GM23338 (cell line): ENCODE measurements around the gene NEK6. TPM values are rescaled to one million over a fixed set of nuclear protein-coding genes. Genes with fewer than 3 reads are reported as not detected.

Experiments
- ATAC-seq: fragments of 200-7000 bp; cut with Tn5 transposase; 3 replicates; pipeline ENCODE4 v1.9.1; 2020
- DNase-seq: peaks from one replicate; pipeline ENCODE4 v3.0.0-alpha.2; 2015; ENCODE audit warnings: low spot score
- H2AFZ ChIP-seq: fragments of 200-600 bp; sonication (generic); 2 replicates; pipeline ENCODE4 v1.8.0; 2016; ENCODE audit warnings: antibody characterized with exemption, mild to moderate bottlenecking, moderate library complexity
- H3F3A ChIP-seq: fragments of 200-600 bp; sonication (generic); replicated peaks from 2 replicates; pipeline ENCODE4 v1.8.0; 2017; ENCODE audit warnings: antibody characterized with exemption, mixed run types, low read depth
- H3K27ac ChIP-seq: fragments of 200-600 bp; sonication (generic); 2 replicates; pipeline ENCODE4 v1.6.1; 2016; ENCODE audit warnings: low read depth
- H3K27me3 ChIP-seq: fragments of 200-600 bp; sonication (generic); 2 replicates; pipeline ENCODE4 v1.8.0; 2016; ENCODE audit warnings: mild to moderate bottlenecking, mixed run types, moderate library complexity; ENCODE audit not compliant: insufficient read depth
- H3K36me3 ChIP-seq: fragments of 200-600 bp; sonication (generic); 2 replicates; pipeline ENCODE4 v1.8.0; 2016; ENCODE audit warnings: mild to moderate bottlenecking; ENCODE audit not compliant: insufficient read depth
- H3K4me1 ChIP-seq: fragments of 200-600 bp; sonication (generic); 2 replicates; pipeline ENCODE4 v1.8.0; 2016; ENCODE audit warnings: mild to moderate bottlenecking, moderate library complexity; ENCODE audit not compliant: insufficient read depth
- H3K4me2 ChIP-seq: fragments of 200-600 bp; sonication (generic); 2 replicates; pipeline ENCODE4 v1.7.1; 2017; ENCODE audit warnings: mixed run types
- H3K4me3 ChIP-seq: fragments of 200-600 bp; sonication (generic); 2 replicates; pipeline ENCODE4 v1.6.1; 2016; ENCODE audit warnings: mixed run types
- H3K79me2 ChIP-seq: fragments of 200-600 bp; sonication (generic); replicated peaks from 2 replicates; pipeline ENCODE4 v1.8.0; 2017; ENCODE audit warnings: mild to moderate bottlenecking; ENCODE audit not compliant: insufficient read depth
- H3K9me2 ChIP-seq: fragments of 200-600 bp; sonication (generic); 2 replicates; pipeline ENCODE4 v1.8.0; 2017; ENCODE audit not compliant: insufficient read depth
- H4K20me1 ChIP-seq: fragments of 200-600 bp; sonication (generic); replicated peaks from 2 replicates; pipeline ENCODE4 v1.8.0; 2017; ENCODE audit warnings: mild to moderate bottlenecking; ENCODE audit not compliant: insufficient read depth
- H3K27ac Mint-ChIP-seq: 2 replicates; pipeline ENCODE4 v1.8.0; 2020; ENCODE audit warnings: inconsistent platforms, mild to moderate bottlenecking, moderate library complexity, mixed read lengths
- H3K27me3 Mint-ChIP-seq: 3 replicates; pipeline ENCODE4 v1.8.0; 2022; ENCODE audit warnings: low read depth, mild to moderate bottlenecking, moderate library complexity, mixed read lengths, inconsistent platforms; ENCODE audit not compliant: insufficient read depth, poor library complexity
- H3K36me3 Mint-ChIP-seq: 3 replicates; pipeline ENCODE4 v1.8.0; 2021; ENCODE audit warnings: low read depth, mild to moderate bottlenecking, inconsistent platforms, moderate library complexity, mixed read lengths
- H3K4me1 Mint-ChIP-seq: 3 replicates; pipeline ENCODE4 v1.8.0; 2020; ENCODE audit warnings: mild to moderate bottlenecking, inconsistent platforms, mixed read lengths
- H3K4me3 Mint-ChIP-seq: 3 replicates; pipeline ENCODE4 v1.8.0; 2021; ENCODE audit warnings: moderate library complexity, mild to moderate bottlenecking, inconsistent platforms, mixed read lengths
- H3K9me3 Mint-ChIP-seq: 3 replicates; pipeline ENCODE4 v1.8.0; 2020; ENCODE audit warnings: moderate library complexity, mild to moderate bottlenecking, inconsistent platforms, mixed read lengths
- CREB1 ChIP-seq: fragments of 250-450 bp; sonication (Bioruptor Pico); IDR thresholded peaks from 2 replicates; pipeline ENCODE4 v1.5.0; 2020; ENCODE audit warnings: low read depth, mild to moderate bottlenecking, moderate library complexity
- EZH2 ChIP-seq: fragments of 200-600 bp; sonication (generic); IDR thresholded peaks from one replicate; pipeline ENCODE4 v1.8.0; 2017; ENCODE audit warnings: antibody characterized with exemption, mild to moderate bottlenecking, low read depth; ENCODE audit not compliant: unreplicated experiment
- EZH2phosphoT487 ChIP-seq: fragments of 200-600 bp; sonication (generic); IDR thresholded peaks from one replicate; pipeline ENCODE4 v1.8.1; 2018; ENCODE audit warnings: antibody characterized with exemption; ENCODE audit not compliant: unreplicated experiment
- JUNB ChIP-seq: IDR thresholded peaks from one replicate; pipeline ENCODE4 v1.6.1; 2016; ENCODE audit warnings: antibody characterized with exemption; ENCODE audit not compliant: unreplicated experiment
- NANOG ChIP-seq: IDR thresholded peaks from 2 replicates; pipeline ENCODE4 v1.6.1; 2016; ENCODE audit warnings: antibody characterized with exemption, borderline replicate concordance
- POLR2AphosphoS5 ChIP-seq: IDR thresholded peaks from 2 replicates; pipeline ENCODE4 v1.6.1; 2016; ENCODE audit warnings: antibody characterized with exemption, low read depth
- STAT1 ChIP-seq: IDR thresholded peaks from one replicate; pipeline ENCODE4 v1.6.1; 2016; ENCODE audit warnings: antibody characterized with exemption; ENCODE audit not compliant: unreplicated experiment
- ZNF114 ChIP-seq: fragments of 250-450 bp; sonication (Bioruptor Pico); IDR thresholded peaks from 2 replicates; pipeline ENCODE4 v1.5.0; 2020; ENCODE audit warnings: mild to moderate bottlenecking, moderate library complexity
- ZNF331 ChIP-seq: fragments of 250-450 bp; sonication (Bioruptor Pico); IDR thresholded peaks from 2 replicates; pipeline ENCODE4 v1.5.0; 2020; ENCODE audit warnings: low read depth, mild to moderate bottlenecking, moderate library complexity
- ZNF462 ChIP-seq: fragments of 250-450 bp; sonication (Bioruptor Pico); IDR thresholded peaks from 2 replicates; pipeline ENCODE4 v1.5.0; 2020; ENCODE audit warnings: mild to moderate bottlenecking, moderate library complexity
- polyA plus RNA-seq: library from polyadenylated mRNA; unstranded; fragments of >200 nt; fragmentation: Nextera tagmentation; extraction: Ambion mirVana; gene quantifications from 2 replicates; pipeline ENCODE4 v1.2.1, GENCODE V29; 2016
- total RNA-seq: library from RNA; depleted of rRNA; stranded (reverse); fragments of >200 nt; shearing (Covaris generic); gene quantifications from 2 replicates; pipeline ENCODE4 v1.2.3, GENCODE V29; 2014
- TF ChIP-seq, protein P1 (sequence below), 2 experiments: fragments of 200-600 bp in 1 of 2; sonication (generic) in 1 of 2; conservative IDR thresholded peaks; 2 replicates each; pipeline versions ENCODE4 v1.5.1 to v1.6.1; 2016 to 2017; ENCODE audit warnings: antibody characterized with exemption in 2 of 2, low read depth in 2 of 2, mild to moderate bottlenecking in 2 of 2, moderate library complexity in 1 of 2
- TF ChIP-seq, protein P2 (sequence below): IDR thresholded peaks from one replicate; pipeline ENCODE4 v1.6.1; 2018; ENCODE audit warnings: antibody characterized with exemption; ENCODE audit not compliant: unreplicated experiment
- TF ChIP-seq, protein P3 (sequence below): IDR thresholded peaks from 2 replicates; pipeline ENCODE4 v1.6.1; 2016; ENCODE audit warnings: antibody characterized with exemption

The NEK6 gene
- total and polyA plus RNA-seq, 2 experiments from 2014 or later: 8.1 to 11.2 TPM

DNA sequence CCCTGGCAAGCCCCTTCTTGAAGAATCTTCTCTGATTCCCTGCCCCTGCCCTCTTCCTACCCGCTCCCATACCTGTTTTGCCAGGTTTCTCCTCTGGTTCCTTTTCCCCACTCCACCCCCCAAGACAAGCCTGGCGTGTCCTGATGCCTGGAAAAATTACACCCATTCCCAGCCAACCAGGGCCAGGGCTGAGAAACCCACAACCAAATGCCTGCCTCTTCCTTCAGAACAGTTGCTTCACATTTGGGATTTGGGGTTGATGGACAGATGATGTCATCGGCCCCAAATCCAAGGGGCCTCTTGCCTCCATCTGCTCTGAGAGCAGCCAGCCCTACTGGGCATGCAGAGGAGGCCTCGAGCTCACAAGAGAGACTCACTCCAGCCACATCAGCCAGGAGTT is 8.8 kb upstream of the NEK6 start:
- H3K4me3 ChIP-seq: no peak overlapping the region
- H3K27me3 Mint-ChIP-seq: peaks cover 6% of the 10 kb centered on the region
- H3K27ac Mint-ChIP-seq: no peak overlapping the region
- no peaks in the 10 kb centered on the region for H3K9me3 Mint-ChIP-seq
- no peaks in the 10 kb centered on the region for H3K9me2 ChIP-seq
- ATAC-seq (no peak; the same call in 2 of the 3 replicates), DNase-seq (no peak)
- H4K20me1 ChIP-seq: no peaks in the 10 kb centered on the region
- H3K36me3 Mint-ChIP-seq: no peaks in the 10 kb centered on the region
- H3K4me1 Mint-ChIP-seq: peaks cover 16% of the 10 kb centered on the region
- no peaks in the 10 kb centered on the region for H3K27me3 ChIP-seq
- H3K27ac ChIP-seq: no peak overlapping the region
- 0 out of 2 replicates have a peak overlapping the region, but pooled peaks have one; percentile 47 for H2AFZ ChIP-seq
- no peaks in the 10 kb centered on the region for H3K79me2 ChIP-seq
- H3K36me3 ChIP-seq: no peaks in the 10 kb centered on the region
- H3K4me2 ChIP-seq: no peak overlapping the region
- H3K4me1 ChIP-seq: no peaks in the 10 kb centered on the region; the same call in 1 of the 2 replicates
- TF ChIP-seq, protein P1, sequence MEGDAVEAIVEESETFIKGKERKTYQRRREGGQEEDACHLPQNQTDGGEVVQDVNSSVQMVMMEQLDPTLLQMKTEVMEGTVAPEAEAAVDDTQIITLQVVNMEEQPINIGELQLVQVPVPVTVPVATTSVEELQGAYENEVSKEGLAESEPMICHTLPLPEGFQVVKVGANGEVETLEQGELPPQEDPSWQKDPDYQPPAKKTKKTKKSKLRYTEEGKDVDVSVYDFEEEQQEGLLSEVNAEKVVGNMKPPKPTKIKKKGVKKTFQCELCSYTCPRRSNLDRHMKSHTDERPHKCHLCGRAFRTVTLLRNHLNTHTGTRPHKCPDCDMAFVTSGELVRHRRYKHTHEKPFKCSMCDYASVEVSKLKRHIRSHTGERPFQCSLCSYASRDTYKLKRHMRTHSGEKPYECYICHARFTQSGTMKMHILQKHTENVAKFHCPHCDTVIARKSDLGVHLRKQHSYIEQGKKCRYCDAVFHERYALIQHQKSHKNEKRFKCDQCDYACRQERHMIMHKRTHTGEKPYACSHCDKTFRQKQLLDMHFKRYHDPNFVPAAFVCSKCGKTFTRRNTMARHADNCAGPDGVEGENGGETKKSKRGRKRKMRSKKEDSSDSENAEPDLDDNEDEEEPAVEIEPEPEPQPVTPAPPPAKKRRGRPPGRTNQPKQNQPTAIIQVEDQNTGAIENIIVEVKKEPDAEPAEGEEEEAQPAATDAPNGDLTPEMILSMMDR (conservative IDR thresholded peaks at IDR 0.05; ENCODE audit: low read depth in 2 of 2): no peak
- TF ChIP-seq POLR2AphosphoS5 (no peak), STAT1 (no peak), ZNF331 (no peak), CREB1 (no peak), EZH2 (no peak), JUNB (no peak), EZH2phosphoT487 (no peak), ZNF462 (CRISPR knock-in tag) (no peak), NANOG (no peak), ZNF114 (no peak)
- TF ChIP-seq, protein P2, sequence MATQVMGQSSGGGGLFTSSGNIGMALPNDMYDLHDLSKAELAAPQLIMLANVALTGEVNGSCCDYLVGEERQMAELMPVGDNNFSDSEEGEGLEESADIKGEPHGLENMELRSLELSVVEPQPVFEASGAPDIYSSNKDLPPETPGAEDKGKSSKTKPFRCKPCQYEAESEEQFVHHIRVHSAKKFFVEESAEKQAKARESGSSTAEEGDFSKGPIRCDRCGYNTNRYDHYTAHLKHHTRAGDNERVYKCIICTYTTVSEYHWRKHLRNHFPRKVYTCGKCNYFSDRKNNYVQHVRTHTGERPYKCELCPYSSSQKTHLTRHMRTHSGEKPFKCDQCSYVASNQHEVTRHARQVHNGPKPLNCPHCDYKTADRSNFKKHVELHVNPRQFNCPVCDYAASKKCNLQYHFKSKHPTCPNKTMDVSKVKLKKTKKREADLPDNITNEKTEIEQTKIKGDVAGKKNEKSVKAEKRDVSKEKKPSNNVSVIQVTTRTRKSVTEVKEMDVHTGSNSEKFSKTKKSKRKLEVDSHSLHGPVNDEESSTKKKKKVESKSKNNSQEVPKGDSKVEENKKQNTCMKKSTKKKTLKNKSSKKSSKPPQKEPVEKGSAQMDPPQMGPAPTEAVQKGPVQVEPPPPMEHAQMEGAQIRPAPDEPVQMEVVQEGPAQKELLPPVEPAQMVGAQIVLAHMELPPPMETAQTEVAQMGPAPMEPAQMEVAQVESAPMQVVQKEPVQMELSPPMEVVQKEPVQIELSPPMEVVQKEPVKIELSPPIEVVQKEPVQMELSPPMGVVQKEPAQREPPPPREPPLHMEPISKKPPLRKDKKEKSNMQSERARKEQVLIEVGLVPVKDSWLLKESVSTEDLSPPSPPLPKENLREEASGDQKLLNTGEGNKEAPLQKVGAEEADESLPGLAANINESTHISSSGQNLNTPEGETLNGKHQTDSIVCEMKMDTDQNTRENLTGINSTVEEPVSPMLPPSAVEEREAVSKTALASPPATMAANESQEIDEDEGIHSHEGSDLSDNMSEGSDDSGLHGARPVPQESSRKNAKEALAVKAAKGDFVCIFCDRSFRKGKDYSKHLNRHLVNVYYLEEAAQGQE: no peak
- TF ChIP-seq, protein P3, sequence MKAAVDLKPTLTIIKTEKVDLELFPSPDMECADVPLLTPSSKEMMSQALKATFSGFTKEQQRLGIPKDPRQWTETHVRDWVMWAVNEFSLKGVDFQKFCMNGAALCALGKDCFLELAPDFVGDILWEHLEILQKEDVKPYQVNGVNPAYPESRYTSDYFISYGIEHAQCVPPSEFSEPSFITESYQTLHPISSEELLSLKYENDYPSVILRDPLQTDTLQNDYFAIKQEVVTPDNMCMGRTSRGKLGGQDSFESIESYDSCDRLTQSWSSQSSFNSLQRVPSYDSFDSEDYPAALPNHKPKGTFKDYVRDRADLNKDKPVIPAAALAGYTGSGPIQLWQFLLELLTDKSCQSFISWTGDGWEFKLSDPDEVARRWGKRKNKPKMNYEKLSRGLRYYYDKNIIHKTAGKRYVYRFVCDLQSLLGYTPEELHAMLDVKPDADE: no peak
- H3F3A ChIP-seq: no peaks in the 10 kb centered on the region
- no peak overlapping the region for H3K4me3 Mint-ChIP-seq
